Spleen (tissue), 7 donors: ENCODE data around the gene DMXL1.

ENCODE experiments used
- POLR2A ChIP-seq, 3 donors: fragments of 450-650 bp; IDR thresholded peaks; one replicate each; pipeline ENCODE4 v1.5.1; 2017; ENCODE audit warnings: antibody characterized with exemption in 3 of 3, mild to moderate bottlenecking in 1 of 3
- TF ChIP-seq, protein P1 (sequence below), 11 experiments: fragments of 200-600 bp in 7 of 11; fragments of 450-650 bp in 4 of 11; sonication (generic) in 4 of 11; IDR thresholded peaks in 8 of 11; conservative IDR thresholded peaks in 3 of 11; 1 replicate in 7 of 11; 2 replicates in 4 of 11; pipeline versions ENCODE4 v1.4.0 to v1.8.0; 2016 to 2021; ENCODE audit warnings: antibody characterized with exemption in 11 of 11, inconsistent platforms in 4 of 11, mild to moderate bottlenecking in 1 of 11
- donor health status: DM: no; HTN: no; CAD: no; lungs with moderate emphysema.
- donor health status: DM: no; HTN: no; CAD: no.
- donor health status: DM: no; HTN: no; CAD: no.

DNA sequence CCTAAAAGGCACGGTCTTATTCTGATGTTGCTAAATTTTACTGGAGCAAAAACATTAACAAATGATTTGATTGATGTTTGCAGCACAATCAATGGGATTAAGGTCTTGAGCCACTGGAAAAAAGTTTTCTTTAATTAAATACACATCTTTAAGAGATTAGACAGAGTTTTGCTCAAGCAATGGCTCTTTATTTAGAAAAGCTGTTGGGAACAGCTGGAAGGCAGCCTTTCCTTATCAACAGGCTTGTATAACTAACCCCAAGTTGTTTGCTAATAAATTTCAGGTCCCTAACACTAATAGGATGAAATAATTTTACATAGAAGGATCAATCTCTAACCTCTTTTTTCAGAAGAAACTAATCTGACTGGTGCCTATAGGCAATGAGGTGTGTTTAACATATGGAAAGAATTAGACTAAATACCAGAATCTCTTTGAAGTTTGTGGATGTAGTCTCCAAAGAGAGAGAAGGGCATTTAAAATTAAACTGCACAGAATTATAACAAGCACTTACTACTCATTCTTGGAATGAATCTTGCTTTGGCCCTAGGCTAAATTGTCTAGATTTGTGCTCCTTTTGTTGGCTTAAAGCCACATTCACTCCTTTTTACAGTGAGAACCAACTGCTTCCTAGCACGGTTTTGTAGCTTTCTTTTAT, 217.6 kb downstream of the DMXL1 start:
- TF ChIP-seq, protein P1, sequence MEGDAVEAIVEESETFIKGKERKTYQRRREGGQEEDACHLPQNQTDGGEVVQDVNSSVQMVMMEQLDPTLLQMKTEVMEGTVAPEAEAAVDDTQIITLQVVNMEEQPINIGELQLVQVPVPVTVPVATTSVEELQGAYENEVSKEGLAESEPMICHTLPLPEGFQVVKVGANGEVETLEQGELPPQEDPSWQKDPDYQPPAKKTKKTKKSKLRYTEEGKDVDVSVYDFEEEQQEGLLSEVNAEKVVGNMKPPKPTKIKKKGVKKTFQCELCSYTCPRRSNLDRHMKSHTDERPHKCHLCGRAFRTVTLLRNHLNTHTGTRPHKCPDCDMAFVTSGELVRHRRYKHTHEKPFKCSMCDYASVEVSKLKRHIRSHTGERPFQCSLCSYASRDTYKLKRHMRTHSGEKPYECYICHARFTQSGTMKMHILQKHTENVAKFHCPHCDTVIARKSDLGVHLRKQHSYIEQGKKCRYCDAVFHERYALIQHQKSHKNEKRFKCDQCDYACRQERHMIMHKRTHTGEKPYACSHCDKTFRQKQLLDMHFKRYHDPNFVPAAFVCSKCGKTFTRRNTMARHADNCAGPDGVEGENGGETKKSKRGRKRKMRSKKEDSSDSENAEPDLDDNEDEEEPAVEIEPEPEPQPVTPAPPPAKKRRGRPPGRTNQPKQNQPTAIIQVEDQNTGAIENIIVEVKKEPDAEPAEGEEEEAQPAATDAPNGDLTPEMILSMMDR (IDR thresholded peaks at IDR 0.05 in 8 of 11, conservative IDR thresholded peaks at IDR 0.05 in 3 of 11): no peak
- no peak for TF ChIP-seq POLR2A (IDR thresholded peaks at IDR 0.05)
